NK-92 treated with Interleukin-12 subunit alpha and Interleukin-12 subunit beta, amount 100 ng/mL, for 24 hours (cell line): Measurements from ENCODE around the gene FBXL16.
A peak's percentile ranks its signal among the peaks of the same experiment; 100 is the strongest.

Experiments
- DNase-seq: peaks from one replicate; lab custom pipeline; 2025; lab: John Stamatoyannopoulos, UW

FBXL16 gene

GRCh38 chr16:660459-661183, 45.0 kb downstream of the FBXL16 start:
- DNase-seq: peak; percentile 29

DNA sequence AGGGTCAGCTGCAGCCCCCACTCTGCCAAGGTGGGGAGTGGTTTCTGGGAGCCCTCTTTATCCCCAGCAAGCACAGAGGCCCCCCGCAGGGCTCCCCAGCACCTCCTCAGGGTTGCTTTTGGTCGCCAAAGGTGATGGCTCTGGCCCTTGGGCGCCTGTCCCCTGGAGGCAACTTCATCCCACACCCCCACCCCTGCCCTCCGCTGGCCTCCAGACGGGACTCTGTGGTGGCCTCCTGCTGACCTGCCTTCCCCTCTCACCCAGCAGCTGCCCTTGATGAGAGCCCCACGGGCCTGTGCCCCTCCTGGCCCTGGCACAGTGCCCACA, 45.5 kb downstream of the FBXL16 start:
- DNase-seq: no peak

DNA sequence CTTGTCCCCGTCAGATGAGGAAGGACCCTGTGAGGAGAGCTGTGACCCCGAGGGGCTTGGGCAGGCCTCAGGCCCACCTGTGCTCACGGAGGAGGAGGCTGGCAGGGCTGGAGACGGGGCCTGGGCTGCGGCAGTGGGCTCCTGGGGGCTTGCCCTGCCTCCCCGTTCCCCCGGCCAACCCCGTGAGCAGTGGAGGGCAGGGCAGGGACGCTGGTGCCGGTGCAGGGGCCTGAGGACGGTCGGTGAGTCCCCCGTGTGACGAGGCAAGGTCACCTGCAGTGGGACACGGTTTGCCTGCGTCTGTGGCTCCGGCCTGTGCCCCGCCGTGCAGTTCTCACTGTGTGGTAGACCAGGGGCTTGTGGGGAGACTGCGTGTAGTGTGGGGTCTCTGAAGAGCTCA, 46.0 kb downstream of the FBXL16 start:
- DNase-seq: no peak

DNA sequence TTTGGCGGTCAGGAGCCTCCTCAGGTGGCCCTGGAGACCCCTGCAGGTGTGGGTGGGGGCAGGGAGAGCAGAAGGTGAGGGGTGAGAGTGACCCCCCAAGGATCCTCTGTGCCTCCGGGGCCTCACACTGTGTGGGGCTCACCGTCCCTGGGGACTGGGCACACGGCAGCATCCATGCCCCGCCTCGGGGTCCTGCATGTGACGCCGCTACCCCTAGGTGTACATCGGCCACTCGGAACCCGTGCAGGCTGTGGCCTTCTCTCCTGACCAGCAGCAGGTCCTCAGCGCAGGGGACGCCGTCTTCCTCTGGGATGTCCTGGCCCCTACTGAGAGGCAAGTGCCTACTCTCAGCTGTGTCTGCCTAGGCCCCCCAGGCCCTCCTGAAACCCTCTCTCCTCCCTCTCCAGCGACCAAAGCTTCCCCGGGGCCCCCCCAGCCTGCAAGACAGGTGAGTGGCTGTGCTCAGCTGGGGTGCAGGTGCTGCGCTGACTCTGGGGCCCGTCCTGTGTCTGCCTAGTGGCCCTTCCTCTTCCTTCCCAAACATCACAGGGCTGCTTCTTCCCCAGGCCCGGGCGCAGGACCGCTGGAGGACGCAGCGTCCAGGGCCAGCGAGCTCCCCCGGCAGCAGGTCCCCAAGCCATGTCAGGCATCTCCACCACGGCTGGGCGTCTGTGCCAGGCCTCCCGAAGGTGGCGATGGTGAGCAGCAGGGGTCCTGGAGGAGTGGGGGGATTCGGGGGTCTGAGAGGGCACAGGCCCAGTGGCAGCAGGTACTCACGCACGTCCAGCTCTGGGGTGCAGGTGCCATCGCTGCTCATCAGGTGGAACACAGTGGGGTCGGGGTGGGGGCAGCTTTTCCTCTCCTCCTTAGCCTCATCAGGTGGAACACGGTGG, 46.7 kb downstream of the FBXL16 start:
- no peak for DNase-seq

DNA sequence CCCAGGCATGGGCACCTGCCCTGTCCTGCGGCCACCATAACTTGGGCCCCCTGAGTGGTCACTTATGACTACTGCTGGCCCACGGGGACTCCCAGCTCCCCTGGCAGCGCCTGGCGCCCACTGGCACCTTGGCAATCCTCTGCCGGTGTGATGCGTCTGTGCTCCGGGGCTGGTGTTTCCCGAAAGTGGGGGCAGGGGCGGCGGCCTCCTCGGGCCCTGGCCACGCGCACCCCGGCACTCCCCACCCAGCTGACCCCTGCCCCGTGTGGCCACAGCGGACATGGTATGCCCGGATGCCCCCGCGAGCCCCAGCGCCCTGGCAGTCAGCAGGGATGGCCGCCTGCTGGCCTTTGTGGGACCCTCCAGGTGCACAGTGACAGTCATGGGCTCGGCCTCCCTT, 48.1 kb downstream of the FBXL16 start:
- no peak for DNase-seq

DNA sequence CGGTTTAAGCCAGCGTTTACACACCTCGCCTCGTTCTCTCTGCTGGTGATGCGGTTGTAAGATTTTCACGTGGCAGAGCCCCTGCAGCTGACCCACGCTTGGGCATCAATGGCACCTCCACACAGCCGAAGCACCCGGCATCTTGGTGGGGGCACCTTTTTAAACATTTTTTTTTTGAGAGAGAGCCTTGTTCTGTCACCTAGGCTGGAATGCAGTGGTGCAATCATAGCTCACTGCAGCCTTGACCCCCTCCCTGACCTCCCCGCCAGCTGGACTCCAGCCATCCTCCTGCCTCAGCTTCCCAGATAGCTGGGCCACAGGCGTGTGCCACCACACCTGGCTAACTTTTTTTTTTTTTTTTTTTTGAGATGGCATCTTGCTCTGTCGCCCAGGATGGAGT, 51.6 kb downstream of the FBXL16 start:
- no peak for DNase-seq

DNA sequence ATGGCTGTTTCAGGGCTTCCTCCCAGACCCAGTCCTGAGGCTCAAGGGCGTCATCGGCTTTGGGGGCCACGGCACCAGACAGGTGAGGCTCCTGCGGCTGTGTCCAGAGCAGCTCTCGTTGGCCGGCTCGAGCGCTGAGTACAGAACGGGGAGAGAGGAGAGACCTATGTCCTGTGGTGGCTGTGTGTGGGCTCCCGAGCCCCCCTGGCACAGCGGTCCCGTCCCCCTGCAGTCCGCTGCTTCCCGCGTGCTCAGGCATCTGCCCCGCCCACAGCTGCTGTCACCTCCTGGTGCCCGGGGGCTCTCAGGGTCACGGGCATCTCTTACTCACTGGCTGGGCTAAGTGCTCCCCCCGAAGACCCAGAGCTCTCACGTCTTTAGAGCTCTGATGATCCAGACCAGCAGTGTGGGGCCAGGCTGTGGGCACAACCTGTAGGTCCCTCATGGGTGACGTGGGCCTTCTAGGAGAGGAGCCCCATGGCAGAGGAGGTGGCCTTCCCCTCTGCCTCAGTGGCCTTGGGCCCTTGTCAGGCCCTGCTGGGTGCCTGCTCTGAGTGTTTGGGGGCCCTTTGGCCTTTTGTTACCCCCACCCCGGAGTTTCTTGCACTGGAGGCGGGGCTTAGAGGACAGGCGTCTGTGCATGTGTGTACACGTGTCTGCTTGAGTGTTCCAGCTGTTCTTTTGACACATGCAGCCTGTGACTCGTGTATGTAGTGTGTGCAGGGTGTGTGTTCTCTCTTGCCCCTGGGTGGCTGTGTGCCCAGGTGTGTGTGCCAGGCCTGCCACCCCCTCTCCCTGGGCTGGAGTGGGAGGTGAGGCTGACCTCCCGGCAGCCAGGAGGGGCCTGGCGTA, 52.9 kb downstream of the FBXL16 start:
- no peak for DNase-seq

DNA sequence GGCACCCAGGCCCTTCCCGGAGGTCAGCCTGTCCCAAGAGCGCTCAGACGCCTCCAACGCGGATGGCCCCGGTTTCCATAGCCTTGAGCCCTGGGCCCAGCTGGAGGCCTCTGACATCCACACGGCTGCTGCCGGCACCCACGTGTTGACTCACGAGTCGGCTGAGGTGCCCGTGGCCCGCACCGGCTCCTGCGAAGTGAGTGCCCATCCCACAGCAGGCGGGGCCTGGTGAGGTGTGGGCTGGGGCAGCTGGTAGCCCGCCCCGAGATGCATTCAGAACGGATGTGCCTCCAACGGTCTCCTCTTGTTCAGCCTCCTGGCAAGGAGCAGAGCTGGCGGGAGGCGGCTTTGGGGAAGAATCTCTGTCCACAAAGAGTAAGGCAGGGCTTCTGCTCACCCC, 53.8 kb downstream of the FBXL16 start:
- DNase-seq: no peak

DNA sequence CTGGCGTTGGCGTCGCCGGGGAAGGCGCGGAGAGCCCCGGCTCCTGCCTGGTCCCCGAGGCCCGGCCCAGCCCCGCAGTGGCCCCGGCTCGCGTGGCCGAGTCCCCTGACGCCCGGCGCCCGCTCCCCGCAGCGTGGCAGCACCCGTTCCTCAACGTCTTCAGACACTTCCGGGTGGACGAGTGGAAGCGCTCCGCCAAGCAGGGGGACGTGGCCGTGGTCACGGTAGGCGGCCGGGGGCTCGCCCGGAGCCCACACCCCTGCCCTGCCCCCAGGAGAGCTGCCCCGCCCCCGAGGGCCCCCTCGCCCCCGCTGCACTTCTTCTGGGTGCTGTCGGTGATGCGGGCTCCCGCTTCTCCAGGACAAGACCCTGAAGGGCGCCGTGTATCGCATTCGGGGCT, 56.0 kb downstream of the FBXL16 start:
- DNase-seq: no peak

- DNase-seq: peak; percentile 78
Observed at GRCh38 chr16:648781-649589, 56.6 kb downstream of the FBXL16 start, which contains the start of gene WDR90. WDR90 (plus strand) TSS chr16:649365; CDS start chr16:649417, 52 bp downstream.

- DNase-seq: no peak
Observed at GRCh38 chr16:648071-648780, 57.4 kb downstream of the FBXL16 start.

GRCh38 chr16:647173-647902, 58.3 kb downstream of the FBXL16 start:
- no peak for DNase-seq

GRCh38 chr16:646679-647172, 58.9 kb downstream of the FBXL16 start:
- no peak for DNase-seq

DNA sequence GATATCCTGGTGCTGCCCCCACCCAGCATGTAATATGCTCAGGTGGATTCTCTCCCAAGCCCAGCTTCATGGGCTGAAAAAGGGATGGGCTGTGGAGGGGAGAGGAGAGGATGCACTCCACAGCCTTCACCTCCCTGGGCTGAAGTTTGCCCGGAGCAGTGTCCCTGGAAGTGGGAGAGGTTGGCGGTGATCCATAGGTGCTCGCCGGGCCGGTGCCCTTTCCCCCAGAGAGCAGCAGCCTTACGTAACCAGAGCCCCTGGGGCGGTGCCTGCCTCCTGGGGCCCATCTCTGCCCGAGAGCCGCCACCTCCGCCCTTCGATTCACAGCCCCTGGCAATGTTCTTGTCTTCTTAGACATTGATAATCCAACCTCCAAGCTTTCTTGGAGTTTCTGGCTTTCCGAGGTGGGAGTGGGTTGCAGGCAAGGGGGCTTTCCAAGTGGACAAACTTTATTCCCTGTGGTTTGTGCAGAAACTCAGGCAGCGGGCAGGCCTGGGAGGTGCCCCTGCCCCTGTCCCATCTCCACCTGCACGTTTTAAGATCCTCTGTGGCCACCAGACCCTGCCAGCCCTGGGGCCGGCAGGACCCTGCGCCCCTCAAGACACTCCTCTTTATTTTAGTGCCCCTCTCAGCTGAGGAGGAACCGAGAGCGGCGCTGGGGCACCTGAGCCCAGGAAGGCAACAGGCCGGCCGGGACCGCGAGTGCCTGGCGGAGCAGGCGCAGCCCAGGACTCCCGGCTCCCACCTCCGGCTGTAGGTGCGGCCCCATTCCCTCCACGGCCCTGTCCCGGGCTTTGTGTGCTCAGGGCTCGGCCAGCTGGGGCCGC, 59.5 kb downstream of the FBXL16 start:
- DNase-seq: no peak

- DNase-seq: no peak
Observed at GRCh38 chr16:644556-644955, 61.0 kb downstream of the FBXL16 start.

DNA sequence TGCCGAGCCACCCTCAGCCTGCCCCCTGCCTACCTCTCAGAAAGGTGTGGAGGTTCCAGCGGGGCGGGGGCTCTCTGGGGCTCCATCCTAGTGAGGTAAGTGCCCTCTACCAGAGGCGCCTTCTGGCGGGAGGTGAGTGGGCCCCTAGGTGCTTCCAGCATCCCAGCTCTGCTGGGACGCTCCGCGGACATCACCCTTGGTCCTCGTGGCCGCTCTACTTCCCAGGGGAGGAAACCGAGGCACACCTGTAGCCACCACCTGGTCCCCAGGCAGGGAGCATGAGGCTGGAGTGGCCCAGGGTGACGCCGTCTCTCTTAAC, 62.6 kb downstream of the FBXL16 start:
- DNase-seq: no peak
